Spinal cord (tissue), 10 donors: ENCODE results near the gene SYT4. TPM values are rescaled to one million over a fixed set of nuclear protein-coding genes. Genes with fewer than 3 reads are reported as not detected.

Experiments used
- DNase-seq, 6 donors: peaks; one replicate each; pipeline versions ENCODE4 v3.0.0 to v3.0.0-alpha.2; 2013 to 2015; ENCODE audit warnings: low spot score in 6 of 6, low read depth in 4 of 6
- H3K27ac ChIP-seq: one replicate; pipeline ENCODE4 v1.5.1; 2013; ENCODE audit warnings: low read depth, low read length, control low read depth
- H3K27me3 ChIP-seq: one replicate; pipeline ENCODE4 v1.6.1; 2013; ENCODE audit warnings: low read length; ENCODE audit not compliant: control insufficient read depth, insufficient read depth
- H3K36me3 ChIP-seq: one replicate; pipeline ENCODE4 v1.6.1; 2013; ENCODE audit warnings: low read length; ENCODE audit not compliant: control insufficient read depth, insufficient read depth
- H3K4me1 ChIP-seq: one replicate; pipeline ENCODE4 v1.6.1; 2013; ENCODE audit warnings: low read length; ENCODE audit not compliant: control insufficient read depth, insufficient read depth
- H3K4me3 ChIP-seq: one replicate; pipeline ENCODE4 v1.5.1; 2013; ENCODE audit warnings: low read depth, low read length, control low read depth
- H3K9me3 ChIP-seq: one replicate; pipeline ENCODE4 v1.6.1; 2013; ENCODE audit warnings: low read length; ENCODE audit not compliant: control insufficient read depth, insufficient read depth
- WGBS: methylation state at CpG from one replicate; pipeline ENCODE4 v1.1.5; 2013; ENCODE audit warnings: missing lambda C conversion rate; ENCODE audit not compliant: insufficient coverage; 5-methylcytosine and 5-hydroxymethylcytosine counted together
- polyA plus RNA-seq, 2 donors: library from polyadenylated mRNA; unstranded; fragments of 120-200 nt; gene quantifications; one replicate each; pipeline ENCODE4 v1.2.1, GENCODE V29; 2013; ENCODE audit not compliant: insufficient read length in 2 of 2
- total RNA-seq, 2 donors: library from RNA; depleted of rRNA in 1 of 2; stranded (reverse); fragments of 120-200 nt in 1 of 2; fragments of >200 nt in 1 of 2; gene quantifications; one replicate each; pipeline versions ENCODE4 v1.2.3 to v1.2.4, GENCODE V29; 2013 to 2014
- donor health status: healthy.

SYT4 gene
- total and polyA plus RNA-seq, 4 donors = 36.4 to 179 (median 109) TPM

DNA sequence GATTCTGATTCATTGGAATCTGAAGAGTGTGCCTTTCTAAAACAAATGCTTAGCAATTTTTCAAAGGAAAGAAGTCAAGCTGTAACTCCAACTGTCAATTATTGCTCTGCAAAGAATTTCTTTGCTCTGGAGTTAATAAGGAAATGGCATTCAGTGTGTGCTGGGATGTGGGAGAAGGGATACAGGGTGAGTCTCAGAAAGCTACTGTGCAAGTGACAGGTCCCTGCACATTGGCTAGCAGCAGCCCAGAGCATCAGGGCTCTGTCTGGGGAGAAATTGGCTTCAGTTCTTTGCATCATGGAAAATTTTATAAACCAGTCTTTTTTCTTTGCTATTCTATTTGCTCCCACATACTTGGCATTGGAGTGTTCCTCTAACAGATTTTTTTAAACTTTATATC is 1.1 kb upstream of the SYT4 start:
- Histone ChIP-seq H3K27ac (no peak overlapping the region), H3K4me1 (peaks cover 5% of the 10 kb centered on the region), H3K4me3 (no peak overlapping the region), H3K36me3 (no peaks in the 10 kb centered on the region), H3K27me3 (no peaks in the 10 kb centered on the region), H3K9me3 (no peaks in the 10 kb centered on the region)
- DNase-seq = peak in 2 of 6 donors; percentile 60 to 61

DNA sequence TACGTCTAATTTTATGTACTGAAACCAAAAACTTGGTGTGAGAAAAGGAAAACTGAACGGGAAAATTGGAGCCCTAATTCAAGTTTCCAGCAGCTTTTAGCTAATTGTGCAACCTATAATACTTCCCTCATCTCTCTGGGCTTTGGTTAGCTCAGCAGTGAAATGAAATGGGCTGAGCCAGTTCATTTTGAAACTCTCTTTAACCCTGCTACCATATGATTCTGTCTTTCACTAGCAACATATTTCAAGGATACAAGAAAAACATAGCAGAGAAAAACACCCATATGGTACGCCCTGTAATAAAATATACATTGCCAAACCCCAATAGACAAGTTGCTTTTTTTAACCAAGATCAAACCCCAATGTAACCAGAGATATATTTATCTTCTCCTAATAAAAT is 799 bp downstream of the SYT4 start:
- WGBS = no CpG with 5 or more reads among the region's 3 CpGs
- Histone ChIP-seq H3K27me3 (no peaks in the 10 kb centered on the region), H3K27ac (no peak overlapping the region), H3K9me3 (no peaks in the 10 kb centered on the region), H3K4me1 (peaks cover 5% of the 10 kb centered on the region), H3K36me3 (no peaks in the 10 kb centered on the region), H3K4me3 (peak overlapping the region; percentile 41)
- DNase-seq = peak in 2 of 6 donors; percentile 59 to 71

- Histone ChIP-seq H3K27me3 (no peaks in the 10 kb centered on the region), H3K36me3 (no peaks in the 10 kb centered on the region), H3K27ac (no peak overlapping the region), H3K9me3 (no peaks in the 10 kb centered on the region), H3K4me1 (peaks cover 5% of the 10 kb centered on the region), H3K4me3 (peak overlapping the region; percentile 41)
- peak in 1 of 6 donors; percentile 62 for DNase-seq
- WGBS = no CpG with 5 or more reads among the region's 1 CpG
These were observed 1.7 kb downstream of the SYT4 start for GRCh38 chr18:43275546-43275945.

DNA sequence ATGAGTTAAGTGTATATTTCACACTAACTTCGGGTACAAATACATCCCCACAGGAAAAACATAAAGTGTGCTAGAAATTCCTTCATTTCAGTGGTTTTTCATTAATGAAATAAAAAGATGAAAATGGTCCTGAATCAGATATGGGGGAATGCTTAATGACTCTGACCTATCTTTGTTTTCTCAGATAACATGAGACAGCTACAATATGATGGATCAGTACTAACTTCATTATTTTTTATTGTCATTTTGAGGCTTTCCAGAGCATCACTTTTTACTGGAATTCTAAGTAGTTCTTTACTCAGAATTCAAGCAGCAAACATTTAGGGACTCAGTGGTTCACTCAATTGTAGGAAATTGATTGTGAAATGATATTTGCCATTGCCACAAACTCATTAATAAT is 2.8 kb downstream of the SYT4 start:
- Histone ChIP-seq H3K4me3 (peak overlapping the region; percentile 9), H3K9me3 (no peaks in the 10 kb centered on the region), H3K36me3 (no peaks in the 10 kb centered on the region), H3K4me1 (peaks cover 5% of the 10 kb centered on the region), H3K27me3 (no peaks in the 10 kb centered on the region), H3K27ac (no peak overlapping the region)
- no CpG with 5 or more reads among the region's 1 CpG for WGBS
- no peak for DNase-seq

DNA sequence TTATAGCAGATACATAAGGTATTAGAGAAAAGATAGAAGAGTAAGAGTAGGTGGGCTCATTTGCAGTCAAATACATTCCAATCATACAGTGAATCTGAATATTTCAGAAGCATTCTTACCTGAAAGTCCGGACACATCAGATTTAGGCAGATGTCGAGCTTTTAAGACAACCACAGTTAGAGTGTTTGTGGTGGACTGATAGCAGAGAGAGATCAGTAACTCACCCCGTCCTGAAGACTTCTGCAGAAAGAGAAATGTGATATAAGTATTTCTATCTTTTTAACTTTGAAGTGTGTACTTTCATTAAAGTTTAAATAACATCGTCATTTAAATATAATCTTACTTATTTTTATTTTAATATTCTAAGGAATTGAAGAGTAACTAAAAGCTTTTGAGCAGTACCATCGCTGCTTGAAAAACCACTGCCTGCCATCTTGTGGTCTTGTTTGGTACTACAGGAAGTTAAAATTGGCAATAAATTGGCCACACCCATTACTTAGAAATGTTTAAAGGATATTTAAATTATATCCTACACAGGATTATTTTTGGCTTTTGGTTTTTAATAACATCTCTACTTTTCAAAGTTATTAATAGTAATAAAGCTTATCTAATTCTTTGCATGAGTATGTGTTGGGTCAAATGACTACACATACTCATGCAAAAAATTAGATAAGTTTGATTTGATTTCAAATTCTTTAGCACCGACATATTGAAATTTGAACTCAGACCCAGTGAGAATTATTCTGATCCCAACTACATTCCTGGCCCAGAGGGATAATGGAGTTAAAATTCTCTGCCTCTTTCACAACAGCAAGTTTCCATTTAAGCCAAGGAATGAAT is 5.5 kb downstream of the SYT4 start:
- DNase-seq = peak in 2 of 6 donors; percentile 78 to 86
- no CpG with 5 or more reads among the region's 6 CpGs for WGBS
- H3K4me3 ChIP-seq = no peak overlapping the region

DNA sequence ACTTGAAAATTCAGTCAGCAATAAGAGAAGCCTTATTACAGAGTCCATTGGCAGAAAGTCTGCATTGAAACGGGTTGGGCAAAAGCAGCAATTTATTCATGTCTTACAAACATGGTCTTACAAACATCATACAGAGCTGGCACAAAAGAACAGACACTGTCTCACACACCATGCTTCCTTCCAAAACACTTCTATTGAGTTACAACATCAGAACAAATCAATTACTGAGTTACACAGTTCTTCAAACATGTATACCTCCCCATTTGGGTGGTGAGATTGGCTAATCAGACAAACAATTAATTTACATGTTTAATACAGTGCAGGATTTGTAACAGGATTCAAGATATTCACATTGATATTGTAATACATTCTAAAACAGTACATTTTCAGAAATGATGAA is 9.5 kb downstream of the SYT4 start:
- Histone ChIP-seq H3K9me3 (no peaks in the 10 kb centered on the region), H3K27me3 (no peaks in the 10 kb centered on the region), H3K4me1 (no peaks in the 10 kb centered on the region), H3K36me3 (no peaks in the 10 kb centered on the region), H3K4me3 (no peak overlapping the region), H3K27ac (no peak overlapping the region)
- peak in 1 of 6 donors; percentile 31 for DNase-seq
- 45% methylated on average over 1 of the region's 1 CpG for WGBS

More for the DNA sequence above, 5.5 kb downstream of the SYT4 start:
- no peaks in the 10 kb centered on the region for H3K4me1 ChIP-seq
- no peaks in the 10 kb centered on the region for H3K36me3 ChIP-seq
- H3K9me3 ChIP-seq = no peaks in the 10 kb centered on the region
- H3K27me3 ChIP-seq = no peaks in the 10 kb centered on the region
- H3K27ac ChIP-seq = no peak overlapping the region

- Histone ChIP-seq H3K4me1 (no peaks in the 10 kb centered on the region), H3K27me3 (no peaks in the 10 kb centered on the region), H3K9me3 (no peaks in the 10 kb centered on the region), H3K36me3 (no peaks in the 10 kb centered on the region), H3K4me3 (no peak overlapping the region), H3K27ac (no peak overlapping the region)
- 100% methylated on average over 2 of the region's 4 CpGs for whole genome bisulfite sequencing
- DNase-seq = no peak
These were observed 11.8 kb downstream of the SYT4 start for GRCh38 chr18:43265465-43265864.

DNA sequence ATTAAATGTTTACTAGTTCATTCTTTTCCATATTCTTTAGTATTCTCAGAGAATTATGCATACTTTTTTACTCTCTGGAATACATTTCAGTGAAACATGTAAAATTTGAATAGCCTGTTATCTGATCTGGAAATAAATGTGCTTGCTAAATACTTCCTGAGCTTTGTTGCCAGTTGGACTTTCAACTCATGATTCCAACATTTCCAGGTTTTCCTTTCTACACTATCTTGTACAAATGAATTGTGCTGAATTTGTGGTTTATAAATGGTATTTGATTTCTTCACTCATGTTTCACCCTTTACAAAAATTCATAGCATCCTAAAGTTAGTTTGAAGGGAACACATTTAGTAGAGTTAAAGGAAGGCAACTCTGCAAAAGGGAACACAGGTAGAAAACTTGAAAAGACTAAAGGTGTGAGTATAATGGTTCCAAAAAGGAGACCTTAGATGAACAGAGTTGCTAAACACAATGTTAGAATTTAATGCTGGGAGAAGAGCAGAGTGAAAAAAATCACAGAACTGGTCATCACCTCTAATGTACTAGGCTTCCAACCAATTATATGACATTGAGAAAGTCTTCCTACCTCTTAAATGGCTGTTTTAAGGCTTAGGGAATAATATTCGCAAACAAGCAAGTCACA is 28.6 kb downstream of the SYT4 start:
- Histone ChIP-seq H3K27ac (no peak overlapping the region), H3K4me3 (no peak overlapping the region), H3K27me3 (no peaks in the 10 kb centered on the region), H3K36me3 (no peaks in the 10 kb centered on the region), H3K9me3 (no peaks in the 10 kb centered on the region), H3K4me1 (no peaks in the 10 kb centered on the region)
- DNase-seq = no peak
- no CpG with 5 or more reads among the region's 1 CpG for WGBS

DNA sequence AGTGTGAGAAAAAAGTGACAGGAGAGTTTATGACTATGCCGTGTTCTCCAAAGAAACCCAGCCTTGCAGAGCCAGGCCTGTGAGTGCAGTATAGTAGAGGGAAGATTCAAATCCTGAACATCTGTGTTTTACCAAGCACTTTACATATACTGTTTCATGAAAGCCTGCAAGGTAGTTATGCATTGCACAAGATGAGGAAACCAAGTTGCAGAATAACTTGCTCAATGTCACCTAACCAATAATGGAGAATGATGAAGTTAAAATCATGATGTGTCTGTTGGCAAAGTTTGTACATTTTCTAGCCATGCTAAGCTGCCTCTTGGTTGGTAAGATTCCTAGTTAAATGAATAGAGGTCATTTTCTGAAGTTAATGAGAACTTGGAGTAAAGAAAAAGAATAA is 29.3 kb downstream of the SYT4 start:
- no peak overlapping the region for H3K4me3 ChIP-seq
- H3K9me3 ChIP-seq = no peaks in the 10 kb centered on the region
- no CpG with 5 or more reads among the region's 1 CpG for WGBS
- no peaks in the 10 kb centered on the region for H3K4me1 ChIP-seq
- H3K36me3 ChIP-seq = no peaks in the 10 kb centered on the region
- DNase-seq = no peak
- H3K27ac ChIP-seq = no peak overlapping the region
- no peaks in the 10 kb centered on the region for H3K27me3 ChIP-seq

DNA sequence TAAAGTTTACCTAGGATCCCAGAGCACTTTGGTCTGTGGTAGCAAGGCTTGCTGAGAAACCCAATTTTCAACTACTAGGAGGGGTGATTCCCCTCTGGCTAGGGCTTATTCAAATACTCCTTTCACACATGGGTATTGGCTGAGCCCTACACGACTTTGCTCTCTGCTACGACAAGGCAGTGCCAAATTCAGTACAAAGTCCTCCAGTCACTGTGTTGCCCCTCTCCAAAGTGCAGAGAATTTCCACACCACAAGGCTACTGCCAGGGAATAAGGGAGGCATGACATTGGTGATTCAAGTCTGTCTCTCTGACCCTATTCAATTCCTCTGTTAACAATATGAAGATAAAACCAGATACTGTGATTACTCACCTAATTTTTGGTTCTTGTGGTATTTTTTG is 38.9 kb downstream of the SYT4 start:
- Histone ChIP-seq H3K4me3 (no peak overlapping the region), H3K9me3 (no peaks in the 10 kb centered on the region), H3K4me1 (no peaks in the 10 kb centered on the region), H3K36me3 (no peaks in the 10 kb centered on the region), H3K27ac (no peak overlapping the region), H3K27me3 (no peaks in the 10 kb centered on the region)
- DNase-seq = no peak
- WGBS = 80% methylated on average over 2 of the region's 2 CpGs
